Left lobe of liver (tissue), 2 donors: Measurements from ENCODE around the gene PCA3. TPM values are rescaled to one million over a fixed set of nuclear protein-coding genes. Genes with fewer than 3 reads are reported as not detected.
A peak's percentile ranks its signal among the peaks of the same experiment; 100 is the strongest.

Experiments used
- ATAC-seq: fragments of 200-7000 bp; cut with Tn5 transposase; one replicate; pipeline ENCODE4 v1.9.1; 2020; ENCODE audit warnings: mild to moderate bottlenecking, moderate library complexity
- DNase-seq: peaks from one replicate; pipeline ENCODE4 v3.0.0-alpha.2; 2020; ENCODE audit warnings: low spot score
- total RNA-seq: library from RNA; stranded (reverse); gene quantifications from one replicate; pipeline ENCODE4 v1.2.1, GENCODE V29; 2021
- donor health status: DM: no; HTN: no; CAD: no; lungs with moderate emphysema.
- donor health status: DM: no; HTN: yes; CAD: no.

PCA3 gene
- total RNA-seq, 1 donor from 2014 or later: 0.60 TPM

DNA sequence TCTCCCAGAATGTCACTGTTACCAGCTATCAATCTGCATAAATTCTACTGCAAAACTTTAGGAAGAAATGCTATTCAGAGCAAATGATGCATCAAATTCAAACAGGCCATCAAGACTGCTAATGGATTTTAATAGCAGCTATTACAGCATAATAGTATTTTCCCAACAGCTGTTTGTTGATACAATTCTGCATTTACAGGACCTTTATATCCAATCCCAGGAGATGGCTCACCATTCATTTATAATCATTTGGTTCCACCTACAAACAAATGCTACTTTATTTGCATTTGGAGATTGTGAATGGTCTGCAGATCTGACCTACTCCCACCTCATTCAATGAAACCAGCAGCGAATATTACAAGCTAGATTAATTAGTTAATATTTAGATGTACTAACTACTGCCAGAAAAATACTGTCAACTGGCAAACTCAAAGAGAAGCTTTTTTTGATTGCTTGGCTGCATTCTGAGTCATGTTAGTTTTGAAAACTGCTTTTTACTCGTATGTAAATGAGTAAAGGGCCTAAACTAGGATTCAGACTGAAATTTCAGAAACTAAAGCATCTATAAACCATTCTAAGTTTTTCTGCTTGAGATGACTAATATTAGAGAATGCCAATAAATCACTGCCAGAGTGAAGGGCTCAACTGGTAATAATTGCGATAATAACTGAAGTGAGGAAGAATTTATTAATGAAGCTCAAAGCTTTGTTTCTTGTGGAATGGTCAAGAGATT is 7.1 kb upstream of the PCA3 start:
- DNase-seq: no peak
- ATAC-seq: no peak

GRCh38 chr9:76758476-76758875 is 5.8 kb upstream of the PCA3 start:
- no peak for ATAC-seq
- DNase-seq: no peak

GRCh38 chr9:76759732-76760131 is 4.5 kb upstream of the PCA3 start:
- ATAC-seq (no peak), DNase-seq (no peak)

DNA sequence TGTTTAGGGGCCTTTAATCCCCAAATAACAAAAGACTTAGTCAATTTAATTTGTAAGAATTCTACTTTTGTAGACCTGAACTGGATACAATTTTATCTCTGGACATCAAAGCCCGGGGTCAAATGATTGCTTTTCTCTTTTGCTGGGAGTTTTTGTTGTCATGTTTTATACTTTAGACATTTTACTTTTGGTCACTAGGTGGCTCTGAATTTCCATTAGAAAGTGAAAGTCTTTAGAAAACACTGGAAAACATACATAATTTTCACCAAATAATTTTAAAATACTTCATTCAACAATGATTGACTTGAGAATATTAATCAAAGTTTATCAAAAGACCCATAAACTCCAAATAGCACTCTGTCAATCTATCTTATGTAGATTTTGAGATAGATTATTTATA is 2.8 kb upstream of the PCA3 start:
- ATAC-seq (peak; percentile 48), DNase-seq (no peak)

DNA sequence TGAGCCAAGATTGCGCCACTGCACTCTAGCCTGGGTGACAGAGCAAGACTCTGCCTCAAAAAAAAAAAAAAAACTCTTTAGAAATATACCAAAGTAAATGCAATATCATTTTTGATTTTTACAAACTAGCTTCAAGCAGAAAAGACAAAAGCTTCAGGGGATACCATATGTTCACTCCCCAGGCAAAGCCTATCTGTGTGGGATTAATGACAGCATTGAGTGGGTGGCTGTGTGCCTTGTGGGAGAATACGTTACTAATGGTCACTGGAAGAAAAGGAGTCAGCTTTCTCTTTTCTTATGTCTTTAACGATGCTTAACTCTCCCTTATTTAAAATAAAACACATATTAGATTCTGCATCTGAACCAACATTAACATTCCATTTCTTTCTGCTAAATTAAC is 1.9 kb downstream of the PCA3 start:
- DNase-seq (no peak), ATAC-seq (no peak)

DNA sequence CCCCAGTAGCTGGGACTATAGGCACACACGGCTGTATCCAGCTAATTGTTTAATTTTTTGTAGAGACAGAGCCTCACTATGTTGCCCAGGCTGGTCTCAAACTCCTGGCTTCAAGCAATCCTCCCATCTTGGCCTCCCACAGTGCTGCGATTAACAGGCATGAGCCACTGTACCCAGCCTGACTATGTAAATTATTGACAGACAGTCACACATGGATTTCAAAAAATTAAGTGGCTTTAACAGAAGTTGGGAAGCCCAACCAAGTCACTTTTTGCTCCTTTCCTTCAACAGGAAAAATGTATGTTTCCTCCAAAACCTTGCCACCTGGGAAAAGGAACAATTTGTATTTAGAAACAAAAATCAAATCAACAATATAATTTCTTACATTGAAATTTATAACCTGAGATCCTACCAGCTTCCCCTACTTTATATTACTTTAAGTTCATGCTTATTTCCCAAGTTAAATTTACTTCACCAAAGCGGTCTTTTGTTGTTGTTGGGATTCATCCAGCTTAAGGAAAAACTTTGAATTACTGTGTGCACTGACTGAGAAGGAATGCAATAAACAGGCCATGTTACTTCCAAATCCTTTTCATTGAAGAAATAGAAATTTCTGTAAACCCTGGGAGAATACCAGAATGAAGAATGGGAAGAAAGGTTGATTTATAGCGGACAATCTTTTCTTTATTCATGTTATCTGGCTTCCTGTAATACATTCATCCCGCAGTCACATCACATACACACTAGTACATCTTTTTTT is 8.6 kb downstream of the PCA3 start:
- ATAC-seq (no peak), DNase-seq (no peak)

DNA sequence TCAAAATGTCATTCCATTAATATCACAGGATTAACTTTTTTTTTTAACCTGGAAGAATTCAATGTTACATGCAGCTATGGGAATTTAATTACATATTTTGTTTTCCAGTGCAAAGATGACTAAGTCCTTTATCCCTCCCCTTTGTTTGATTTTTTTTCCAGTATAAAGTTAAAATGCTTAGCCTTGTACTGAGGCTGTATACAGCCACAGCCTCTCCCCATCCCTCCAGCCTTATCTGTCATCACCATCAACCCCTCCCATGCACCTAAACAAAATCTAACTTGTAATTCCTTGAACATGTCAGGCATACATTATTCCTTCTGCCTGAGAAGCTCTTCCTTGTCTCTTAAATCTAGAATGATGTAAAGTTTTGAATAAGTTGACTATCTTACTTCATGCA is 20.6 kb downstream of the PCA3 start:
- ATAC-seq (no peak), DNase-seq (no peak)

- ATAC-seq (no peak), DNase-seq (no peak)
These were observed 21.3 kb downstream of the PCA3 start for GRCh38 chr9:76785501-76785900.

DNA sequence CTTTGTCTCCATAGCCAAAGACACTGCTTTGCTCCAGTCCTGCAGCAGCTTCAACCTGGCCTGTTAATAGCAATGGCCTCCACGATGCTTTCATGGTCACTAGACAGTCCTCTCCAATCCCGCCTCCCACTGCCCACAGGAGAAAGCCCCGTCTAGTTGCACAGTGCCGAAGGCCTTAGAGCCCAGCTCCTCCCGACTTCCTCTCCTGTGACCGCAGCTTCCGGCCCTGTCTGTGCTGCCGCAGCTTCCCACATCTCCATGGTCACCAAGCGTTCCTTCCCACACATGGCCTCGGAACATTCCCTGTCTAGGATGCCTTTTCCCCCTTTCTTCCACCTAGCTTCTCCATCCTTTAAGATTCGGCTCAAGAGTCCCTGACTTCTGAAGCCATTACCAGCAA is 23.4 kb downstream of the PCA3 start:
- DNase-seq (no peak), ATAC-seq (no peak)

GRCh38 chr9:76789840-76790239 is 25.6 kb downstream of the PCA3 start:
- ATAC-seq (no peak), DNase-seq (no peak)

- ATAC-seq (no peak), DNase-seq (no peak)
These were observed 29.7 kb downstream of the PCA3 start for GRCh38 chr9:76793784-76794431.

GRCh38 chr9:76796296-76796695 is 32.1 kb downstream of the PCA3 start:
- DNase-seq (no peak), ATAC-seq (no peak)

DNA sequence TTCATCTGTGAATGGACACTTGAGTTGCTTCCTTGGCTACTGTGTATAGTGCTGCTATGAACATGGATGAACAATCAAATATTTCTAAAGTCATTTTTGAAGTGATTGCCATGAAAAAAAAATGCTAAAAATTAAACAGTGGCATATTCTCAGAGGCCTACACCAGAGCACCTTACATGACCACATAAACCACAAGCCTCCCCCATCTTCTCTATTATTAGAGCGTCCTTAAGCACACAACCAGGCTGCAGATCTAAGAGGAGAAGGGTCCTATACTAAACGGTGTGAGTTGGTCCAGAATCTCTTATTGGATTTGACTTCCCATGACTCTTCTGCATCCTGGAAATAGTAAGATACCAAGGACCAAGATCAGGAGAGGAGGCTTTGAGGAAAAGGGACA is 34.3 kb downstream of the PCA3 start:
- ATAC-seq (no peak), DNase-seq (no peak)

DNA sequence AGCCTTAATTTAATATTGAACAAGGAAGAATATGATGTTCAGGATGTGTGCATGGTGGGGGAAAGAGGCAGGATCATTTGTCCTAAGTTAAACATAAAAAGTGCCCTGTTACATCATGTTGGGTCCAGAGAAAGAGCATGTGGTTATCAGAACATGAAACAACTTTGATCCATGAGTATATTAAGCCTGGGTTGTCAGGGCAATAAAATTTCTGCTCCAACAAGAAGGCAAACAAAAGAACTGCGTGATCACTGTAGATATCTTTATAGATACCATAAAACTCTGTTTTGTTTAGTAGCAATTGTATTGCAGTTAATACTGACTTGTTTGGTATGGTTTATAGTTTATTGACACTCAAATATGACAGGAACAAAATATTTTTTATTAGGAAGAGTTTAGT is 35.2 kb downstream of the PCA3 start:
- ATAC-seq (no peak), DNase-seq (no peak)

DNA sequence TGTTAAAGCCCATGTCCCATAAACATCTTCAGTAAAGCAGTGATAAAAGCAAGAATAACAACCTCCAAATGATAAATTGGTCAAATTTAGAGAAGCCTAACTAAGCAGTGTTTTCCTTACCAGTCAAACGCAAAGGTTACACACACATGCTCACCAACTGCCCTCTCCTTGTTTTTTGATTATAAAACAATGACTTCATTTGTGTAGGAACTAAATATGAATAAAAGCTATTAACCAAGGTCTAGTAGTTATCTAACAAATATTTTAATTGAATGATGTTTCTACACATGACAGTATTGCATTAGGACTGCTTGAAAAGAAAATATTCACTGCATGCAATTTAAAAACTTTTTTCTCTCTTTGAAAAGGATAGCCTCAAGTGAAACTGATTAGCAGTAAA is 36.7 kb downstream of the PCA3 start:
- no peak for DNase-seq
- ATAC-seq: no peak

DNA sequence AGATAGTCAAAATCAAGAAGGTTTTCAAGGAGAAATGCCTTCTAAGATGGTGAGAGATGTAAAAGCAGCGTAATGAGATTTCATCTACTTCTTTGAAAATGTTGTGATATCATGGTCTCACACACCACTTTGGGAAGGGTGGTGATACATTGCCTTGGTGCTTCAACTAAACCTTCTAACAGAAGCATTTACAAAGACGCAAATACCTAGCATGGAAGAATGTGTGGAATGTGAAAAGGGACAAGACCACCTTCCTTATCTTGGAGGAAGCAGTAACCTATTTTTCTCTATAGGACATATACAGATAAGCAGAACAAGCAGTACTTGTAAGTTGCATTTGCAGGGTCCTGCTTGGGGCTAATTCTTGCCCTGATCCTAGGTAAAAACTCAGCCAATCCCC is 38.8 kb downstream of the PCA3 start:
- DNase-seq (no peak), ATAC-seq (no peak)

GRCh38 chr9:76803762-76804161 is 39.5 kb downstream of the PCA3 start:
- ATAC-seq (no peak), DNase-seq (no peak)

DNA sequence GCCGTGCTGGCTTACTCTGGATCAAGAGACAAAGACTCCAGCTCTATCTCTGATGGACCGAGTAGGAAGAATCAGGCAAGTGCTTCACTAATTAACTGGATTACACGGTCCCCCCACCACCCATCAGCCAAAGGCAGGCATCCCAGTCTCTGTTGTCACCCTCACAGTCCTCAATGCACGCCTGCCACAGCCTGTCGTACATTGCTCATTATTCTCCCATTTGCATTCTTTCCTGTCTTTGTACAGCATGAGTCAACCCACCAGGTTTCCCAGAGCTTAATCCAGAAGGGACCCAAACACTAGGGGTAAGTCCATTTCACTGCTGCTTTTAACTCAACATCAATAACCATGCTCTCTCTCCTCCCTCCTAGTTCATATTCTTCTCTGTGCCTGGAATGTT is 44.4 kb downstream of the PCA3 start:
- DNase-seq (no peak), ATAC-seq (no peak)

GRCh38 chr9:76810377-76810957 is 46.2 kb downstream of the PCA3 start:
- ATAC-seq: peak; percentile 90
- DNase-seq: no peak

GRCh38 chr9:76812591-76812990 is 48.4 kb downstream of the PCA3 start:
- ATAC-seq (no peak), DNase-seq (no peak)

- no peak for DNase-seq
- ATAC-seq: no peak
These were observed 53.3 kb downstream of the PCA3 start for GRCh38 chr9:76817489-76817888.

DNA sequence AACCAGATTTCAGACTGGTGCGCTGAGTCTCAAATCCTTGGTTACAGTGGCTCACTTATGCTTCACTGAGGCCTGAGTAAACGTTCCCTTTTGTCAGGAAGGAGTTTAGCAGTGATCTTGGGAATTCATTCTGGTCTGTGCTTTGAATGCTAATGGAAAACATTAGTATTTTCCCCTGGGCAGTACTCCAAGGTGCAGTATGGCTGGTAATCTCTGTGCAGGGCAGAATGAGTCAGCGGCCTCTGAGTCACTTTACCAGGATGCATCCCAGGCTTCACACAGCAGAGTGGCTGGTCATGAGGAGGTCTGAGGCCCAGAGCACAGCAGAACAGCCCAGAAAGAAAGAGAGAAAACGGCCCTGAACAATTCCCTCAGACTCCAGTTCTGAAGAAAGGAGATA is 54.0 kb downstream of the PCA3 start:
- no peak for DNase-seq
- ATAC-seq: no peak
